Ishikawa (cell line): Measurements from ENCODE around the gene ENDOG.

Experiments used
- CEBPB ChIP-seq: IDR thresholded peaks from 2 replicates; pipeline ENCODE4 v1.6.1; 2012
- MAX ChIP-seq: IDR thresholded peaks from 2 replicates; pipeline ENCODE4 v1.6.1; 2012
- TAF1 ChIP-seq: IDR thresholded peaks from 2 replicates; pipeline ENCODE4 v1.6.1; 2012; ENCODE audit warnings: low read depth, mild to moderate bottlenecking
- YY1 ChIP-seq: IDR thresholded peaks from 2 replicates; pipeline ENCODE4 v1.6.1; 2012; ENCODE audit warnings: low read depth

GRCh38 chr9:128770286-128771030 lies 47.8 kb upstream of the ENDOG start:
- TF ChIP-seq TAF1, result no peak
- TF ChIP-seq MAX, result no peak
- no peak for TF ChIP-seq CEBPB
- no peak for TF ChIP-seq YY1
